GM23248 (cell line): ENCODE data around the gene CTBS.

Source experiments
- EZH2 ChIP-seq: fragments of 200-600 bp; sonication (generic); IDR thresholded peaks from 2 replicates; pipeline ENCODE4 v1.6.1; 2018; ENCODE audit warnings: antibody characterized with exemption, mild to moderate bottlenecking; ENCODE audit not compliant: insufficient read depth, poor library complexity, severe bottlenecking
- EZH2phosphoT487 ChIP-seq: fragments of 200-600 bp; sonication (generic); IDR thresholded peaks from 2 replicates; pipeline ENCODE4 v1.6.1; 2018; ENCODE audit warnings: antibody characterized with exemption, moderate library complexity, mild to moderate bottlenecking, low read depth; ENCODE audit not compliant: insufficient read depth

GRCh38 chr1:84585803-84586202 is 11.6 kb upstream of the CTBS start:
- no peak for TF ChIP-seq EZH2phosphoT487
- TF ChIP-seq EZH2 = no peak
